Astrocyte of the cerebellum (primary cell): Measurements from ENCODE around the gene NTN1.

ENCODE experiments used
- DNase-seq: peaks from one replicate; pipeline ENCODE4 v3.0.0-alpha.2; 2011; ENCODE audit warnings: low read depth
- H3K4me3 ChIP-seq: 2 replicates; pipeline ENCODE4 v1.5.1; 2011; ENCODE audit warnings: mild to moderate bottlenecking, low read depth, low read length, moderate library complexity
- CTCF ChIP-seq: IDR thresholded peaks from 2 replicates; pipeline ENCODE4 v1.5.1; 2012; ENCODE audit warnings: low read length, low read depth, moderate library complexity, mild to moderate bottlenecking; ENCODE audit errors: missing control alignments
- in situ Hi-C: cut with HindIII; loops from 2 replicates; pipeline ENCODE4 v1.10.0; 2017; ENCODE audit warnings: low sequenced_read_pairs

The NTN1 gene

GRCh38 chr17:9072696-9073339, 51.5 kb downstream of the NTN1 start:
- DNase-seq: no peak
- in situ Hi-C loops: no loop called here
- no peak overlapping the region for H3K4me3 ChIP-seq
- TF ChIP-seq CTCF: no peak

- DNase-seq: no peak
- no peak overlapping the region for H3K4me3 ChIP-seq
- TF ChIP-seq CTCF: no peak
- in situ Hi-C loops: no loop called here
These were observed 52.8 kb downstream of the NTN1 start for GRCh38 chr17:9074131-9074530.

- TF ChIP-seq CTCF: no peak
- H3K4me3 ChIP-seq: no peak overlapping the region
- in situ Hi-C loops: no loop called here
- no peak for DNase-seq
These were observed 58.3 kb downstream of the NTN1 start for GRCh38 chr17:9079461-9080103.

GRCh38 chr17:9080296-9080914, 59.1 kb downstream of the NTN1 start:
- no peak for DNase-seq
- in situ Hi-C loops: no loop called here
- TF ChIP-seq CTCF: no peak
- H3K4me3 ChIP-seq: no peak overlapping the region

- TF ChIP-seq CTCF: no peak
- in situ Hi-C loops: no loop called here
- H3K4me3 ChIP-seq: no peak overlapping the region
- no peak for DNase-seq
These were observed 59.7 kb downstream of the NTN1 start for GRCh38 chr17:9080983-9081382.

- DNase-seq: no peak
- in situ Hi-C loops: no loop called here
- H3K4me3 ChIP-seq: no peak overlapping the region
- TF ChIP-seq CTCF: no peak
These were observed 65.3 kb downstream of the NTN1 start for GRCh38 chr17:9086577-9086976.
